CD4-positive, alpha-beta T cell (primary cell): ENCODE data around the gene PEX3. TPM values are rescaled to one million over a fixed set of nuclear protein-coding genes. Genes with fewer than 3 reads are reported as not detected.
A peak's percentile ranks its signal among the peaks of the same experiment; 100 is the strongest.
"Not testable (repeated sequence)": the region's sequence is repeated elsewhere in the genome, so short reads cannot be mapped to it uniquely, and the experiment has no call there.

Experiments used
- ATAC-seq: fragments of 200-7000 bp; cut with Tn5 transposase; one replicate; pipeline ENCODE4 v1.10.0; 2022; ENCODE audit warnings: mild to moderate bottlenecking; ENCODE audit not compliant: poor library complexity
- CTCF ChIA-PET: fragments of 350-600 bp; sonication (Branson Sonifier 250); formaldehyde crosslinking; loops from one replicate; lab custom pipeline; 2021; ENCODE audit warnings: antibody characterized with exemption, inconsistent platforms; lab: Charles Lee
- POLR2A ChIA-PET: fragments of 350-600 bp; sonication (Branson Sonifier 250); formaldehyde crosslinking; loops from one replicate; lab custom pipeline; 2021; ENCODE audit warnings: antibody characterized with exemption, inconsistent platforms; lab: Charles Lee
- DNase-seq, 14 experiments: peaks; one replicate each; pipeline ENCODE4 v3.0.0-alpha.2; 2013 to 2020; ENCODE audit warnings: mixed read lengths in 2 of 14
- H3K27ac ChIP-seq, 2 donors: one replicate each; pipeline versions ENCODE4 v1.5.1 to v1.7.0; 2013; ENCODE audit warnings: low read length in 2 of 2, low read depth in 1 of 2, mild to moderate bottlenecking in 1 of 2
- H3K27me3 ChIP-seq, 2 experiments: 1 replicate in 1 of 2; 2 replicates in 1 of 2; pipeline versions ENCODE4 v1.6.1 to v1.7.0; 2013; ENCODE audit warnings: low read length in 2 of 2, control low read depth in 1 of 2, mild to moderate bottlenecking in 1 of 2, moderate library complexity in 1 of 2; ENCODE audit not compliant: insufficient read depth in 2 of 2, control insufficient read depth in 1 of 2
- H3K36me3 ChIP-seq: one replicate; pipeline ENCODE4 v1.6.1; 2013; ENCODE audit warnings: low read length, control low read depth; ENCODE audit not compliant: insufficient read depth
- H3K4me1 ChIP-seq: one replicate; pipeline ENCODE4 v1.6.1; 2013; ENCODE audit warnings: low read length, control low read depth; ENCODE audit not compliant: insufficient read depth
- H3K4me3 ChIP-seq: one replicate; pipeline ENCODE4 v1.5.1; 2013; ENCODE audit warnings: mild to moderate bottlenecking, low read length, moderate library complexity
- H3K9me3 ChIP-seq, 2 experiments: 1 replicate in 1 of 2; 2 replicates in 1 of 2; pipeline versions ENCODE4 v1.6.1 to v1.7.0; 2013; ENCODE audit warnings: low read length in 2 of 2, mild to moderate bottlenecking in 2 of 2, control low read depth in 1 of 2, moderate library complexity in 1 of 2; ENCODE audit not compliant: control insufficient read depth in 1 of 2, insufficient read depth in 1 of 2
- H3K27ac Mint-ChIP-seq: one replicate; pipeline ENCODE4 v1.8.0; 2020; ENCODE audit warnings: mixed read lengths
- H3K27me3 Mint-ChIP-seq: one replicate; pipeline ENCODE4 v1.8.0; 2021; ENCODE audit warnings: mixed read lengths
- H3K36me3 Mint-ChIP-seq: one replicate; pipeline ENCODE4 v1.8.0; 2021; ENCODE audit warnings: low read depth, mixed read lengths
- H3K4me1 Mint-ChIP-seq: one replicate; pipeline ENCODE4 v1.8.0; 2021; ENCODE audit warnings: low read depth, mixed read lengths
- H3K4me3 Mint-ChIP-seq: one replicate; pipeline ENCODE4 v1.8.0; 2020; ENCODE audit warnings: mild to moderate bottlenecking, mixed read lengths
- H3K9me3 Mint-ChIP-seq: one replicate; pipeline ENCODE4 v1.8.0; 2020; ENCODE audit warnings: mixed read lengths
- intact Hi-C, 2 experiments: fragments of 100-400 bp; cut with DNase I in 1 of 2; cut with micrococcal nuclease in 1 of 2; formaldehyde crosslinking; loops; one replicate each; pipeline versions ENCODE4 v1.15.1 to v1.9.0; 2023 to 2025; cut with DNase I, micrococcal nuclease
- total RNA-seq, 174 experiments: library from RNA in 2 of 174; stranded (reverse) in 2 of 174; gene quantifications; one replicate each; pipeline ENCODE4 v1.2.3 and lab custom pipeline; 2021 to 2026
- TF ChIP-seq, protein P1 (sequence below): fragments of 200-600 bp; IDR thresholded peaks from one replicate; pipeline ENCODE4 v1.8.0; 2022; ENCODE audit warnings: antibody characterized with exemption, mild to moderate bottlenecking

PEX3 gene
- total RNA-seq, 2 experiments from 2014 or later, result 7.3 to 9.7 TPM

DNA sequence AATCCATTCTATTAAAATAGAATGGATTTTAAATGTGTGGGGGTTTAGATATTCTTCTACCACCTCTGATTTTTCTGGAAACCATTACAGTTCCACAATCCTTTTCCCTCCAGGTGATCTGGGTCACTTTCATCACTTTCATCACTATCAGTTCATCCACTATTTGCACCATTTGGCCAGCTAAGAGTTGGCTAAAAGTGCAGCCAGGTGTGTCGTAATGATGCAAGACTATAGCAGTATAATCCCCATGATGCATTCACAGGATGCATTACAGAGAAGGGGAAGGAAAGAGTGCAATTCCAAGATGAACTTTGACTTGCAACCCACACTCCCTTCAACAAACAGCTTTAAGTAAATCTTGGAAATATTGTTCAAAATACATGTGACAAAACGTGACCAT is 56.0 kb downstream of the PEX3 start:
- ATAC-seq (no peak), DNase-seq (no peak)
- Histone ChIP-seq H3K4me3 (no peak overlapping the region), H3K27ac (no peak overlapping the region), H3K9me3 (no peaks in the 10 kb centered on the region), H3K27me3 (no peaks in the 10 kb centered on the region), H3K36me3 (no peaks in the 10 kb centered on the region), H3K4me1 (peaks cover 14% of the 10 kb centered on the region)
- H3K27me3 Mint-ChIP-seq, result no peaks in the 10 kb centered on the region
- intact Hi-C loops, result no loop called here
- H3K9me3 Mint-ChIP-seq, result no peaks in the 10 kb centered on the region
- H3K4me3 Mint-ChIP-seq, result no peak overlapping the region
- ChIA-PET CTCF (no interaction called here), POLR2A (interaction anchor here (0.6 kb wide), 1 partner anchor 446 kb away, joined by 3 read pairs; the partner anchor contains the start of gene AIG1)
- no peak overlapping the region for H3K27ac Mint-ChIP-seq
- peaks cover 12% of the 10 kb centered on the region for H3K4me1 Mint-ChIP-seq
- TF ChIP-seq, protein P1, sequence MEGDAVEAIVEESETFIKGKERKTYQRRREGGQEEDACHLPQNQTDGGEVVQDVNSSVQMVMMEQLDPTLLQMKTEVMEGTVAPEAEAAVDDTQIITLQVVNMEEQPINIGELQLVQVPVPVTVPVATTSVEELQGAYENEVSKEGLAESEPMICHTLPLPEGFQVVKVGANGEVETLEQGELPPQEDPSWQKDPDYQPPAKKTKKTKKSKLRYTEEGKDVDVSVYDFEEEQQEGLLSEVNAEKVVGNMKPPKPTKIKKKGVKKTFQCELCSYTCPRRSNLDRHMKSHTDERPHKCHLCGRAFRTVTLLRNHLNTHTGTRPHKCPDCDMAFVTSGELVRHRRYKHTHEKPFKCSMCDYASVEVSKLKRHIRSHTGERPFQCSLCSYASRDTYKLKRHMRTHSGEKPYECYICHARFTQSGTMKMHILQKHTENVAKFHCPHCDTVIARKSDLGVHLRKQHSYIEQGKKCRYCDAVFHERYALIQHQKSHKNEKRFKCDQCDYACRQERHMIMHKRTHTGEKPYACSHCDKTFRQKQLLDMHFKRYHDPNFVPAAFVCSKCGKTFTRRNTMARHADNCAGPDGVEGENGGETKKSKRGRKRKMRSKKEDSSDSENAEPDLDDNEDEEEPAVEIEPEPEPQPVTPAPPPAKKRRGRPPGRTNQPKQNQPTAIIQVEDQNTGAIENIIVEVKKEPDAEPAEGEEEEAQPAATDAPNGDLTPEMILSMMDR, result no peak
- H3K36me3 Mint-ChIP-seq, result peaks cover 15% of the 10 kb centered on the region

GRCh38 chr6:143507358-143508145 is 56.9 kb downstream of the PEX3 start:
- no peaks in the 10 kb centered on the region for H3K9me3 Mint-ChIP-seq
- Histone ChIP-seq H3K4me3 (no peak overlapping the region), H3K9me3 (peaks cover 0 to 3% of the 10 kb centered on the region in 2 experiments), H3K27ac (no peak overlapping the region), H3K4me1 (peaks cover 20% of the 10 kb centered on the region), H3K36me3 (no peaks in the 10 kb centered on the region), H3K27me3 (no peaks in the 10 kb centered on the region)
- H3K27me3 Mint-ChIP-seq, result no peaks in the 10 kb centered on the region
- H3K4me3 Mint-ChIP-seq, result no peak overlapping the region
- ATAC-seq (no peak), DNase-seq (no peak)
- H3K4me1 Mint-ChIP-seq, result peaks cover 18% of the 10 kb centered on the region
- ChIA-PET CTCF (no interaction called here), POLR2A (no interaction called here)
- H3K36me3 Mint-ChIP-seq, result peaks cover 15% of the 10 kb centered on the region
- H3K27ac Mint-ChIP-seq, result no peak overlapping the region
- TF ChIP-seq, protein P1, result no peak
- intact Hi-C loops, result no loop called here

- intact Hi-C loops, ATAC-seq, H3K9me3 ChIP-seq, H3K36me3 ChIP-seq, H3K27ac ChIP-seq, H3K27ac Mint-ChIP-seq, H3K27me3 Mint-ChIP-seq, H3K9me3 Mint-ChIP-seq, DNase-seq, H3K27me3 ChIP-seq: not testable (repeated sequence)
- POLR2A ChIA-PET, result interaction anchor here (1.5 to 3.7 kb wide), 5 partner anchors 9 to 554 kb away, joined by 3 to 40 read pairs (median 5); partner anchors contain the start of genes ADAT2 and PEX3
- H3K4me3 Mint-ChIP-seq, result peak overlapping the region; percentile 96
- peaks cover 15% of the 10 kb centered on the region for H3K36me3 Mint-ChIP-seq
- Histone ChIP-seq H3K4me1 (peaks cover 25% of the 10 kb centered on the region), H3K4me3 (peak overlapping the region; percentile 66)
- peaks cover 23% of the 10 kb centered on the region for H3K4me1 Mint-ChIP-seq
- CTCF ChIA-PET, result interaction anchor here (1.7 kb wide), 1 partner anchor 65 kb away, joined by 10 read pairs; no protein-coding TSS in a partner anchor
Observed at GRCh38 chr6:143510326-143510725, 59.7 kb downstream of the PEX3 start.
